Measurements from ENCODE around the gene PPIL6.

DNA sequence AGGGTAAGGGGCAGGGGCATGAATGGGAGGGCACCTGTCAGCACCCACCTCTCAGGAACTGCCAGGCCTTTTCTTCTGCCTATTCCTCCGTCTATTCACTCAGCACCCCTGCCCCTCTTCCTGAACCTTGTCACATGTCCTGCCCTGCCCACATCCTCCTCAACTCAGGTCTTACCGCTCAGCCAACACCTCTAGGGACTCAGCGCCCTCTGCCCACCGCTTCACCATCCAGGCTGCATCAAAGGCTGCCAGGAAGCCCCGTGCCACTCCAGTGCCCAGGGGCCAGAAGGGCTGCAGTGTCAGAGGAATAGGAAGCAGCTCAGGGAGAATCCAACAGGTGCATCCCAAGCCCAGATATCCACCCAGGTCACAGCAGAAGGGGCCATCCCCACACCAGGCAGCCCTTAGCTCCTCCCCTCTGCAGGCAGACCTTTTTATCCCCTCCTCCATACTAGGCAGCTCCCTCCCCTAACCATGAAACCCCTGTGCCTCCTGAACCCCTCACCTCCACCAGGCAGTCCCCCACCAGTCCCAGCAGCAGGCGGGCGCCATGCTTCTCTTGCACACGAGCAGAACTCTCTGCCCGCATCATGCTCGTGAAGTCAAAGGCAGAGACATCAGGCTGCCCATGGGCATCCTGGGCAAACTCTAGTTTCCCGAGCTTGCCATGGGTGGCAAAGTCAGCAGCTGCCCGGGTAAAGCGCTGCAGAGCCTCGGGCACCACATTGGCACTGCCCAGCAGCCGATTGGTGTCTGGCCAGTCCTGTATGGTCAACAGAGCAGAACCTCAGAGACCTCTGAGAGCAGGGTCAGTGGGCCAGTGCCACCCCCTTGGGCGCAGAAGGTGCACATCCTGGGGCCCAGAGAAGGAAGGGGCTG lies 9.6 kb upstream of the PPIL6 start:
- TF ChIP-seq, protein P1, sequence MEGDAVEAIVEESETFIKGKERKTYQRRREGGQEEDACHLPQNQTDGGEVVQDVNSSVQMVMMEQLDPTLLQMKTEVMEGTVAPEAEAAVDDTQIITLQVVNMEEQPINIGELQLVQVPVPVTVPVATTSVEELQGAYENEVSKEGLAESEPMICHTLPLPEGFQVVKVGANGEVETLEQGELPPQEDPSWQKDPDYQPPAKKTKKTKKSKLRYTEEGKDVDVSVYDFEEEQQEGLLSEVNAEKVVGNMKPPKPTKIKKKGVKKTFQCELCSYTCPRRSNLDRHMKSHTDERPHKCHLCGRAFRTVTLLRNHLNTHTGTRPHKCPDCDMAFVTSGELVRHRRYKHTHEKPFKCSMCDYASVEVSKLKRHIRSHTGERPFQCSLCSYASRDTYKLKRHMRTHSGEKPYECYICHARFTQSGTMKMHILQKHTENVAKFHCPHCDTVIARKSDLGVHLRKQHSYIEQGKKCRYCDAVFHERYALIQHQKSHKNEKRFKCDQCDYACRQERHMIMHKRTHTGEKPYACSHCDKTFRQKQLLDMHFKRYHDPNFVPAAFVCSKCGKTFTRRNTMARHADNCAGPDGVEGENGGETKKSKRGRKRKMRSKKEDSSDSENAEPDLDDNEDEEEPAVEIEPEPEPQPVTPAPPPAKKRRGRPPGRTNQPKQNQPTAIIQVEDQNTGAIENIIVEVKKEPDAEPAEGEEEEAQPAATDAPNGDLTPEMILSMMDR (IDR thresholded peaks at IDR 0.05; ENCODE audit: low read depth, low read length, poor library complexity, severe bottlenecking): no peak
- TF ChIP-seq EZH2phosphoT487 (IDR thresholded peaks at IDR 0.05; ENCODE audit: borderline replicate concordance, low read length): no peak

Measured in DOHH2 (cell line).